Uterus (tissue), 4 donors: ENCODE measurements around the gene FARS2. TPM values are rescaled to one million over a fixed set of nuclear protein-coding genes. Genes with fewer than 3 reads are reported as not detected.

Source experiments
- DNase-seq, 2 donors: peaks; one replicate each; pipeline ENCODE4 v3.0.0-alpha.2; 2019 to 2020
- H3K27ac ChIP-seq, 2 donors: fragments of 200-600 bp; sonication (generic); 1 replicate in 1 of 2; 2 replicates in 1 of 2; pipeline ENCODE4 v1.5.1; 2016 to 2018
- H3K27me3 ChIP-seq, 2 donors: fragments of 200-600 bp; sonication (generic); one replicate each; pipeline ENCODE4 v1.5.1; 2018 to 2019; ENCODE audit warnings: control low read depth in 1 of 2
- H3K36me3 ChIP-seq, 2 donors: fragments of 200-600 bp; sonication (generic); one replicate each; pipeline ENCODE4 v1.5.1; 2019; ENCODE audit warnings: control low read depth in 1 of 2
- H3K4me1 ChIP-seq, 2 donors: fragments of 200-600 bp; sonication (generic); one replicate each; pipeline ENCODE4 v1.5.1; 2018 to 2019; ENCODE audit warnings: control low read depth in 1 of 2
- H3K4me3 ChIP-seq, 2 donors: fragments of 200-600 bp; sonication (generic); 1 replicate in 1 of 2; 2 replicates in 1 of 2; pipeline ENCODE4 v1.5.1; 2018 to 2019; ENCODE audit warnings: mild to moderate bottlenecking in 1 of 2
- H3K9me3 ChIP-seq, 2 donors: fragments of 200-600 bp; sonication (generic); one replicate each; pipeline ENCODE4 v1.5.1; 2019; ENCODE audit warnings: control low read depth in 1 of 2
- CTCF ChIP-seq, 4 experiments: fragments of 200-600 bp in 2 of 4; fragments of 450-650 bp in 2 of 4; sonication (generic) in 2 of 4; IDR thresholded peaks; one replicate each; pipeline ENCODE4 v1.5.1; 2016 to 2019; ENCODE audit warnings: antibody characterized with exemption in 4 of 4, mild to moderate bottlenecking in 2 of 4, moderate library complexity in 1 of 4
- POLR2A ChIP-seq, 2 donors: fragments of 450-650 bp; IDR thresholded peaks; one replicate each; pipeline ENCODE4 v1.6.1; 2016; ENCODE audit warnings: antibody characterized with exemption in 2 of 2, mild to moderate bottlenecking in 1 of 2, moderate library complexity in 1 of 2
- intact Hi-C: fragments of 100-400 bp; cut with DNase I; formaldehyde crosslinking; loops from one replicate; pipeline ENCODE4 v1.15.1; 2023; ENCODE audit warnings: low total_unique reads
- total RNA-seq, 4 donors: library from RNA; depleted of rRNA in 3 of 4; stranded (reverse); fragments of >200 nt in 3 of 4; gene quantifications; one replicate each; pipeline versions ENCODE4 v1.1.0 to v1.2.4, GENCODE V29; 2014 to 2023
- donor health status: DM: yes; HTN: yes; CAD: no.

Gene FARS2
- total RNA-seq, 4 donors from 2014 or later = 14.4 to 32.5 (median 25.6) TPM

- Histone ChIP-seq H3K4me1 (no peaks in the 10 kb centered on the region), H3K27ac (no peak overlapping the region), H3K9me3 (no peaks in the 10 kb centered on the region), H3K27me3 (no peaks in the 10 kb centered on the region), H3K4me3 (no peak overlapping the region), H3K36me3 (no peaks in the 10 kb centered on the region)
- intact Hi-C loops = no loop called here
- TF ChIP-seq CTCF (IDR thresholded peaks at IDR 0.05) (no peak), POLR2A (IDR thresholded peaks at IDR 0.05) (no peak)
- no peak for DNase-seq
Observed at GRCh38 chr6:5294392-5295211, 33.3 kb downstream of the FARS2 start.

- Histone ChIP-seq H3K4me1 (no peaks in the 10 kb centered on the region), H3K27me3 (no peaks in the 10 kb centered on the region), H3K36me3 (no peaks in the 10 kb centered on the region), H3K27ac (no peak overlapping the region), H3K9me3 (no peaks in the 10 kb centered on the region), H3K4me3 (no peak overlapping the region)
- DNase-seq = no peak
- no peak for TF ChIP-seq CTCF (IDR thresholded peaks at IDR 0.05)
- TF ChIP-seq POLR2A (IDR thresholded peaks at IDR 0.05) = no peak
- intact Hi-C loops = no loop called here
Observed at GRCh38 chr6:5295623-5296022, 34.3 kb downstream of the FARS2 start.

- intact Hi-C loops = no loop called here
- no peaks in the 10 kb centered on the region for H3K4me1 ChIP-seq
Observed at GRCh38 chr6:5300206-5300764, 39.0 kb downstream of the FARS2 start.

GRCh38 chr6:5302220-5302946, 41.1 kb downstream of the FARS2 start:
- no peaks in the 10 kb centered on the region for H3K4me1 ChIP-seq
- H3K9me3 ChIP-seq = no peaks in the 10 kb centered on the region
- no peaks in the 10 kb centered on the region for H3K36me3 ChIP-seq
- H3K4me3 ChIP-seq = no peak overlapping the region
- intact Hi-C loops = no loop called here
- no peak for DNase-seq
- TF ChIP-seq CTCF (IDR thresholded peaks at IDR 0.05) (no peak), POLR2A (IDR thresholded peaks at IDR 0.05) (no peak)
- H3K27ac ChIP-seq = no peak overlapping the region
- H3K27me3 ChIP-seq = no peaks in the 10 kb centered on the region

More at GRCh38 chr6:5300206-5300764, 39.0 kb downstream of the FARS2 start:
- Histone ChIP-seq H3K9me3 (no peaks in the 10 kb centered on the region), H3K27me3 (no peaks in the 10 kb centered on the region), H3K36me3 (no peaks in the 10 kb centered on the region), H3K4me3 (no peak overlapping the region), H3K27ac (no peak overlapping the region)
- TF ChIP-seq POLR2A (IDR thresholded peaks at IDR 0.05) = no peak
- no peak for TF ChIP-seq CTCF (IDR thresholded peaks at IDR 0.05)
- DNase-seq = no peak
